ENCODE data around the gene TMEM38A.

Gene TMEM38A, protein sequence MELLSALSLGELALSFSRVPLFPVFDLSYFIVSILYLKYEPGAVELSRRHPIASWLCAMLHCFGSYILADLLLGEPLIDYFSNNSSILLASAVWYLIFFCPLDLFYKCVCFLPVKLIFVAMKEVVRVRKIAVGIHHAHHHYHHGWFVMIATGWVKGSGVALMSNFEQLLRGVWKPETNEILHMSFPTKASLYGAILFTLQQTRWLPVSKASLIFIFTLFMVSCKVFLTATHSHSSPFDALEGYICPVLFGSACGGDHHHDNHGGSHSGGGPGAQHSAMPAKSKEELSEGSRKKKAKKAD

DNA sequence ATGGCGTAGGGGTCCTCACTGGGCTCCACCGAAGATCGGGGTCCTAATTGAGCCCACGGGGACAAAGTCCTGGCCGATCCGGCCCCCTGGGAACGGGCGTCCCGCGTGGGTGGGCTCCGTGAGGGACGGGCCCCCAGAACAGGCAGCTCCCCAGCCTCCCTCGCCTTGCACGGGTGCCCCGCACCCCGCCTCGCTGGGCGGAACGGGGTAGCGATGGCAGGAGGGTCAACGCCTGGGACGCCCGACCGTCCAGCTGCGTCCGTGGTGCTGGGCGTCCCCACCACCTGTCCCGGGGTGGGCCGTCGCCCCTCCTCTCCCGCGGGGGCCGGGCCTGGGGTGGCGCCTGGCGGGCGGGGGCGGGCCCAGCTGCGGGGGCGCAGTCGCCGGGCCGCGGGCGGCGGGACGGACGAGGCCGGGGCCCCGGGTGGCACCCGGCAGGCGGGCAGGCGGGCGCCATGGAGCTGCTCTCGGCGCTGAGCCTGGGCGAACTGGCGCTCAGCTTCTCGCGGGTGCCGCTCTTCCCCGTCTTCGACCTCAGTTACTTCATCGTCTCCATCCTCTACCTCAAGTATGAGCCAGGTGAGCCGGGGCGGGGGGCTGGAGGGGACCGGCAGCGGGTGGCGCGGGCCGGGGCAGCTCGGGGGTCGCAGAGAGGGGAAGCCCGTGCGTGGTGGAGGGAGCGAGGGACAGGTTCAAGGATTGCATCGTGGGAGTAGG is at the start of gene TMEM38A:
TSS of gene TMEM38A (plus strand) at position 377 of the 717 bp plus-strand sequence. CDS start at position 456, 79 bp downstream.
- ATAC-seq, result peak; percentile 8
- H3K9me3 Mint-ChIP-seq, result no peaks in the 10 kb centered on the region
- H3K27me3 Mint-ChIP-seq, result peaks cover 11% of the 10 kb centered on the region
- peak within 1 kb of the TSS; percentile 95 to 96 for H3K27ac Mint-ChIP-seq
- peaks cover 43% of the 10 kb centered on the region for H3K4me1 Mint-ChIP-seq
- peak; percentile 42 for DNase-seq
- H3K4me3 Mint-ChIP-seq, result peak within 1 kb of the TSS; percentile 95 to 96

DNA sequence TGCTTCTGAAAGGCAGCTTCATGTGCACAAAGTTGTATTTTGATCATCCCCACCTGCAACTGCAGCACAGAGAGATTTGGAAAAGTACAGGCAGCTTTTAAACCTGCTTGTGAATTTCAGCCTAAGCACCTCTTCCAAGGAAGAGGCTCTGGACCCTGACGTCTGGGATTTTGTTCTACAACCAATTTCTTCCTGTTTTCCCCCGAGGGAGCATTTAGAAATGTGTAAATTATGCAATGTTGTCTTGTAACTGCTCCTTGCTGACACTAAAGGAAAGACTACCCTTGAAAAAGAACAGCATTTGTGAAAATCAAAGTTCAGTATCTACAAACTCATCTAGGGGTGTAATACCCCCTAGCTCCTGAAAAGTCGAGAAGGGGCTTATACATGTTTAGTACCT is 48.3 kb upstream of the TMEM38A start:
- no peak overlapping the region for H3K27ac Mint-ChIP-seq

GRCh38 chr19:16613841-16614240 is 47.1 kb upstream of the TMEM38A start:
- no peaks in the 10 kb centered on the region for H3K9me3 Mint-ChIP-seq
- H3K4me3 Mint-ChIP-seq, result no peak overlapping the region
- no peaks in the 10 kb centered on the region for H3K27me3 Mint-ChIP-seq
- H3K4me1 Mint-ChIP-seq, result peaks cover 76% of the 10 kb centered on the region
- DNase-seq (no peak), ATAC-seq (no peak)
- H3K27ac Mint-ChIP-seq, result peak overlapping the region in 1 of 2 donors; percentile 80

More for the DNA sequence above, 48.3 kb upstream of the TMEM38A start:
- no peaks in the 10 kb centered on the region for H3K27me3 Mint-ChIP-seq
- no peak for DNase-seq
- no peaks in the 10 kb centered on the region for H3K9me3 Mint-ChIP-seq
- no peak overlapping the region for H3K4me3 Mint-ChIP-seq
- no peak for ATAC-seq
- H3K4me1 Mint-ChIP-seq, result peaks cover 75% of the 10 kb centered on the region

DNA sequence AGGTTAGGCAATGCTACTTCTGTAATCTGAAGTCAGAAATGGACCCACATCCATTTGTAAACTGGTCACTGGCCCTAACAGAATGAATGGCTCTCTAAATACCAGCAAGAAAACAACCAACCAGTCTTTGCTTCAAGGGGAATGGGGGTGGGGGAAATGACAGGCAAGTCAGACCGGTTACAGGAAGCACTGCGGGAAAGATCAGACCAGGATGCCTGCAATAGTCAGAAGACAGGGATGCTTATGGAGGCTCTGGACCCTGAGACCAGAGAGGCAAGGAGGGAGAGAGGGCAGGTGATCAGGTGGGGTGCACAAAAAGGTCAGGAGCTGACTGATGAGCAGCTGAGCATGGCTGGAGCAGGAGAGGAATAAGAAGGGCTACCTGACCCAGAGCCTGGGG is 46.0 kb upstream of the TMEM38A start:
- H3K4me1 Mint-ChIP-seq, result peaks cover 84% of the 10 kb centered on the region
- H3K9me3 Mint-ChIP-seq, result no peaks in the 10 kb centered on the region
- H3K4me3 Mint-ChIP-seq, result peak overlapping the region; percentile 22 to 28
- ATAC-seq, result no peak
- H3K27ac Mint-ChIP-seq, result peak overlapping the region in 1 of 2 donors; percentile 54
- DNase-seq, result no peak
- no peaks in the 10 kb centered on the region for H3K27me3 Mint-ChIP-seq

DNA sequence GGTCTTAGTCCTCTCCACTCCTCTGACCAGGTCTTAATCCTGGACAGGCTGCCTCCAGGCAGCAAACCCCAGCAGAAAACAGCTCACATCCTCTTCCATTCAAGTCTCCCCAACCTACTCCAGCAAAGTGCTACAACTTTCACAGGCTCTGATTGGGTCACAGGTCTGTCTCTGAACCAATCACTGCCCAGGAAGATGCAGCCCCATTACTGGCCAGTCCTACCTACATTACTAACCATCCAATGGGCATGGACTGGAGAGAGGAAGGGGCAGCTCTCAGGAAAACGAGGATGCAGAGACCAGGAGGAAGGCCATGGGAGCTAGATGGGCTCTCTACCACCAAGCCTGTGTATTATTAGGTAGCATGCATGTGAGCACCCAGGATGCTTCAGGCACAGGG is 45.1 kb upstream of the TMEM38A start:
- Mint-ChIP-seq H3K27ac (no peak overlapping the region), H3K9me3 (no peaks in the 10 kb centered on the region)
- ATAC-seq, result no peak

DNA sequence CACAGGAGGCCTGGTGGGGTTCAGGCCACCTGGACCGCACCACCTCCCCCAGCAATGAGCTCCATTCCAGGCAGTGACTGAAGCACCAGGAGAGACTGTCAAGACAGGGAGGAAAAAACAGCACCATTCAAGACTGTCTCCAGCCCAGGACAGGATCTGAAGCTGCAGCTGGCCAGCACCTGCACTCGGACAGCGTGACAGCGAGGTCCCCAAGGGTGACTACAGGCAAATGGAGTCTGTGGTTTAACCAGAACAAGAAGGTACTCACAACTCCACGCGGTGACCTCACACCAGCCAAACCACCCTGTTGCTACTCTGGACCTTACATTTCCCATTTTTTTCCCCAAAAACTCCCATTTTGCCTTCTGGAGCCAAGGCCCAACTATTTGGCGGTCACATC is 42.7 kb upstream of the TMEM38A start:
- ATAC-seq, result no peak

More for the DNA sequence above, 45.1 kb upstream of the TMEM38A start:
- H3K4me1 Mint-ChIP-seq, result peaks cover 85% of the 10 kb centered on the region
- DNase-seq, result no peak
- H3K27me3 Mint-ChIP-seq, result no peaks in the 10 kb centered on the region
- no peak overlapping the region for H3K4me3 Mint-ChIP-seq

GRCh38 chr19:16619457-16619856 is 41.5 kb upstream of the TMEM38A start:
- no peak overlapping the region for H3K4me3 Mint-ChIP-seq
- no peak for DNase-seq
- H3K27ac Mint-ChIP-seq, result peak overlapping the region in 1 of 2 donors; percentile 28
- no peaks in the 10 kb centered on the region for H3K27me3 Mint-ChIP-seq
- no peak for ATAC-seq
- no peaks in the 10 kb centered on the region for H3K9me3 Mint-ChIP-seq
- H3K4me1 Mint-ChIP-seq, result peaks cover 89% of the 10 kb centered on the region

More for the DNA sequence above, 42.7 kb upstream of the TMEM38A start:
- no peak overlapping the region for H3K4me3 Mint-ChIP-seq
- no peak for DNase-seq
- no peak overlapping the region for H3K27ac Mint-ChIP-seq
- H3K27me3 Mint-ChIP-seq, result no peaks in the 10 kb centered on the region
- no peaks in the 10 kb centered on the region for H3K9me3 Mint-ChIP-seq
- peaks cover 84% of the 10 kb centered on the region for H3K4me1 Mint-ChIP-seq

GRCh38 chr19:16620018-16620417 is 40.9 kb upstream of the TMEM38A start:
- Mint-ChIP-seq H3K4me1 (peaks cover 89% of the 10 kb centered on the region), H3K9me3 (no peaks in the 10 kb centered on the region), H3K27me3 (no peaks in the 10 kb centered on the region), H3K4me3 (no peak overlapping the region), H3K27ac (no peak overlapping the region)
- ATAC-seq (no peak), DNase-seq (no peak)

- H3K4me1 Mint-ChIP-seq, result peaks cover 89% of the 10 kb centered on the region
- ATAC-seq, result no peak
- no peak overlapping the region for H3K4me3 Mint-ChIP-seq
- DNase-seq, result no peak
- peak overlapping the region in 1 of 2 donors; percentile 27 for H3K27ac Mint-ChIP-seq
- H3K9me3 Mint-ChIP-seq, result no peaks in the 10 kb centered on the region
- H3K27me3 Mint-ChIP-seq, result no peaks in the 10 kb centered on the region
Observed at GRCh38 chr19:16620584-16620983, 40.4 kb upstream of the TMEM38A start.

GRCh38 chr19:16621165-16621800 is 39.7 kb upstream of the TMEM38A start:
- Mint-ChIP-seq H3K9me3 (no peaks in the 10 kb centered on the region), H3K4me3 (no peak overlapping the region), H3K4me1 (peaks cover 89% of the 10 kb centered on the region), H3K27me3 (no peaks in the 10 kb centered on the region), H3K27ac (no peak overlapping the region)
- no peak for ATAC-seq
- DNase-seq, result no peak

DNA sequence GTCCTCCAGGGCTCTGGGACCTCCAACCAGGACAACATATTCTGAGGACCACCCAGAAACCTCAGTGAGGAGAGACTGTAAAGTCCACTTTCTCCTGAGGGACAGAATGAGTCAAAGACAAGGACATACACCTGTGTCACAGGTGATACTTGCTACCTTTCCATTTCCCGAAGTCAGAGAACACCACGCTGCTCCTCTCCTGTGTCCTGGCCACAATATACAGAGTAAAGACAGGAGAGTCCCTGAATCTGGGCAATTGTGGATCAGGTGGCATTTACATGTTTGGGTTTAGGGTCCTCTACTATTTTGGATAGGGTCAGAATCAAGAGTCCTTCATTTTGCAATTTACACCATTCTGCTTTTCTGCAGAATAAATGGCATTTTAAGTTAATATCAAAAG is 37.9 kb upstream of the TMEM38A start:
- Mint-ChIP-seq H3K9me3 (no peaks in the 10 kb centered on the region), H3K4me3 (no peak overlapping the region), H3K4me1 (peaks cover 81% of the 10 kb centered on the region), H3K27me3 (no peaks in the 10 kb centered on the region), H3K27ac (no peak overlapping the region)
- ATAC-seq, result no peak
- no peak for DNase-seq

DNA sequence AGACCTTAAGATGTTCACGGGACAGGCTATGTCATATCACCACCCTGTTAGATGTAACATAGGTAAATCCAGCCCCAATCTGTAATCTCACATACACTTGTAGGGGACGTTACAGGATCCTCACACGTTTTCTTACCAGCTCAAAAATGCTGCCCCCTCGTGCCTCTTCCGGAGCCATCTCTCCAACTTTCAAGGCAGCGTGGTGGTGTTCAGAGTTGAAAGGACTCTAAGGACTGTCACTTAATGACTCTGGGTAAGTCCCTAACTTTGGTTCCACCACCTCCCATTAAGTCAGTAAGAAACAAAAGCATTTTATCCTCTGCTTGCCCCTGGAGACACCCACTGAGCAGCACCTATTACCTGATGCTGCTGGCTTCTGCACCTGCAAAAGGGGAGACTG is 37.4 kb upstream of the TMEM38A start:
- ATAC-seq (no peak), DNase-seq (no peak)
- H3K27me3 Mint-ChIP-seq, result no peaks in the 10 kb centered on the region
- H3K9me3 Mint-ChIP-seq, result no peaks in the 10 kb centered on the region
- peaks cover 76% of the 10 kb centered on the region for H3K4me1 Mint-ChIP-seq
- H3K4me3 Mint-ChIP-seq, result no peak overlapping the region
- no peak overlapping the region for H3K27ac Mint-ChIP-seq

DNA sequence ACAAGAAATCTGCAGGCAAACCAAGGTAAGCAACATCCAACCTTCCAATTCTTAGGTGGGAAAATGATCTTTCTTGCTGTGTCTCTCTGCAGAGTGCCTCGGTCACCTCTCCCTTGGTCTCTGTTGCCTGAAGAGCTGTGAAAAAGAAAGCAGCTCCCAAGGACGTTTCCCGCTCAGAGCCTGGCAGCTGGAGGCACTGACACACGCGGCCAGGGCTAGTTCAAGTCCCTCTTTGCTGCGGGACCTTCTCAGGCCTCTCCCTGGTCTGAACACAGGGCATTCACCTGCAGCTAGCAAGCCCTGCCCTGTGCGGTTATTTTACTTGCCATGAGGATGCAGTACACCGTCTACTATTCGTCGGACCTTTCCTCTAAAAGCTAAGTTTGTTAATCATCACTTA is 36.7 kb upstream of the TMEM38A start:
- H3K4me3 Mint-ChIP-seq, result no peak overlapping the region
- ATAC-seq, result no peak
- H3K9me3 Mint-ChIP-seq, result no peaks in the 10 kb centered on the region
- H3K4me1 Mint-ChIP-seq, result peaks cover 73% of the 10 kb centered on the region
- H3K27me3 Mint-ChIP-seq, result no peaks in the 10 kb centered on the region
- H3K27ac Mint-ChIP-seq, result peak overlapping the region in 1 of 2 donors; percentile 54
- no peak for DNase-seq

GRCh38 chr19:16625163-16625958 is 35.6 kb upstream of the TMEM38A start:
- ATAC-seq, result no peak
- Mint-ChIP-seq H3K27ac (peak overlapping the region in 1 of 2 donors; percentile 9), H3K4me3 (peak overlapping the region; percentile 6 to 96), H3K27me3 (no peaks in the 10 kb centered on the region), H3K9me3 (no peaks in the 10 kb centered on the region), H3K4me1 (peaks cover 69% of the 10 kb centered on the region)
- no peak for DNase-seq

- Mint-ChIP-seq H3K9me3 (no peaks in the 10 kb centered on the region), H3K27me3 (no peaks in the 10 kb centered on the region), H3K4me1 (peaks cover 61% of the 10 kb centered on the region), H3K27ac (peak overlapping the region; percentile 95 to 99), H3K4me3 (peak overlapping the region; percentile 96 to 97)
- DNase-seq (no peak), ATAC-seq (no peak)
Observed at GRCh38 chr19:16626796-16627192, 34.1 kb upstream of the TMEM38A start.

Data from stimulated activated naive CD8-positive, alpha-beta T cell treated with anti-CD3 and anti-CD28 coated beads, Interleukin-15, amount 100 ng/mL, for 72 hours (primary cell).